GM11168 (cell line): ENCODE measurements around the gene CNTNAP2.
"Not testable (repeated sequence)": the region's sequence is repeated elsewhere in the genome, so short reads cannot be mapped to it uniquely, and the experiment has no call there.

Experiments used
- in situ Hi-C: fragments of 300-500 bp; cut with MboI; formaldehyde crosslinking; loops from one replicate; pipeline ENCODE4 v1.12.0; 2022; ENCODE audit warnings: low sequenced_read_pairs; ENCODE audit not compliant: unreplicated experiment

CNTNAP2 gene

DNA sequence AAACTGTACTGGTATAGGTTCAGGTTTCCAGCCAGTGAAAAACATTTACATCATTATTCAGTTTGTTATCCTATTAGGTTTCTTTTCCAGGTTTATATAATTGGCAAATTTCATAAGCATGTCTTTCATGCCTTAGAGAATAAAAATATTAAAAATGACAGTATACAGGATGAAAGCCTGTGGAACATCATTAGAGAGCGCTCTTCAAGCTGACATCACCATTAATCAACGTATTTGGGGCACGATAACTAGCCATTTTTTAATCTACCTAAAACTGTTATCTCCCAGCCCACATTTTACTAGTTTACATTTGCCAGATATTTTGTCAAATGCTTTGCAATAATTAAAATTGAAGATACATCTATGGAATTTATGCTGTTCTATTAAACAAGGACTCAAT, 714.1 kb downstream of the CNTNAP2 start:
- in situ Hi-C loops: no loop called here

DNA sequence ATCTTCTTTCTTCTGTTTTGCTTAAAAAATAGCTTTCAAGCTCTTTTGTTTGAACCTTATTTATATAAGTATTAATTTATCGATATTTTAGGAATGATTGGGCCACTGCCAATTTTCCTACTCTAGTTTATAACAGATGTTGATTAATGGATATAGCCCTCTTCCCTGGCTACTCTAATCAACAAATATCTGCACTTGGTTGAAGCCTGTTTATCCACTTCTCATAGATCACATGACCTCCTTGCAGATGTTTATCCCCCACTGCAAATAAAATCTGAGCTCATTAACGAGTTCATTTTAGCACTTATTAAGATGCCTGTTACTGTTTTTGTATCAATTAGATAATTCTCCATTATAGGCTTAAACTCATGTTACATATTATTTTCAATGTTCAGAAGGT, 715.3 kb downstream of the CNTNAP2 start:
- in situ Hi-C loops: no loop called here

DNA sequence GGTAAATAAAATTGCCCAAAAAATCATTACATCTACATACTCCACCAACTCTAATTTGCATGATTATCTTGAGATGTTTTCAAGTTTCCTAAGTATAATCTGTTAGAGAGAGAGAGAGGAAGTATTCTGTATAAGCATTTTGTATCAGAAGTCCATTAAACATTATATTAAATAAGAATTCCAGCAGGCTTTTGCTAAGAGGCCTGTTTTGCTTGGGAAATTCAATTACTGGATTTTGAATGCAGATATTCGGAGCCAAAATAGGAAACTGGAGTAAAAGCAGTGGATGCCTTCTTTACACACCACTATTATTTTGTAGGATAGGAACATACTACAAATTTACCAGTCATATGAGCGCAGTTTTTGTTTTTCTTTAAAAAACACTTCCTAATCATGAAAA, 727.8 kb downstream of the CNTNAP2 start:
- in situ Hi-C loops: no loop called here

DNA sequence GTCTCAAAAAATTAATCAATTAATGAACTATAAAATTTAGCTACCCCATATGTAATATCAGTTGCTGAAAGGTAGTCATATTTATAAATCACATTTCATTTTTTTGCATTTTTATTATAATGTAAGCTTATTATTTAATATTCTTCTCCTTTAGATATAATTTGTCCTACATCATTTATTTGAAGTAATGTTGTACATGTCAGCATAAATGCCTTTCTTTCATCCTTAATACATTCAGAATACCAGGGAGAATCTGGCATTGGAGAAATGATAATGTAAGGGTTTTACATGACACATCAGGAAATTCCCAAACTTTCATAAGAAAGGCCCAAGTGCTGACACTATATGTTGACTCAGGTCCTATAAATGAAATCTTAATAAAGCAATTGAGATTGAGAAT, 742.1 kb downstream of the CNTNAP2 start:
- in situ Hi-C loops: no loop called here

DNA sequence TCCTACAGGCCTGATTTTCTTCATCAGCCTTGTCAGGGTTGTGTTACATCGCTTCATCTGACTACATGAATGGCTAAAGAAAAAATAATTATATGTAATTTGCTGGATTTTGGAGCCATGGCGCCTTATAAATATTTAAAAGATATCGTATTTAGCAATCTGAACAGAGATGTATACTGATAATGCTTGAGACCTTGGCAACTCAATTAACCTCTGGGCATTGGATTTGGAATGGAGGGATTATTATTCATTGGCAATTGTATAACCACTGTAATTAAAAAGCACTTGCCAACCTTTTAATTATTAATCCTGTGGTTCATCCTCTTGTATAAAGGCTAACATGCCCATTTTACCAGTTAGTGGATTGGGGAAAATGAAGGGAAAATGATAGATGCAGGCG, 745.1 kb downstream of the CNTNAP2 start:
- in situ Hi-C loops: no loop called here

DNA sequence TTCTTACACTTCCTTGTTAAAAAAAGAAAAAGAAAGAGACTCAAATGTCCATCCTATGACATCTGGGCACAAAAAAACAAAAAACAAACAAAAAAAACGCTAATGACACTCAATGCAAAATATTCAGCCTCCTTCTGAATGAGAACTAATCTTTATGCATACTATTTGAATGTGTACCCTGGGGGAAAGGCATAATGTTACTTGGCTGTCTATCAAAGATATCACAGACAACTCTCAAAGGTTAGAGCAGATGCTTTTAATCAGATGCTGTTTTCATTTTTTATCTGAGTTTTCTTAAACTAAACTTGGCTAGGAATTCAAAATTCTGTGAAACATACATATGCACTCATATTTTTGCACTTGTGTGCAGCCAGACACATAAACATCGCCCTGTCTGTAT, 745.8 kb downstream of the CNTNAP2 start:
- in situ Hi-C loops: no loop called here

DNA sequence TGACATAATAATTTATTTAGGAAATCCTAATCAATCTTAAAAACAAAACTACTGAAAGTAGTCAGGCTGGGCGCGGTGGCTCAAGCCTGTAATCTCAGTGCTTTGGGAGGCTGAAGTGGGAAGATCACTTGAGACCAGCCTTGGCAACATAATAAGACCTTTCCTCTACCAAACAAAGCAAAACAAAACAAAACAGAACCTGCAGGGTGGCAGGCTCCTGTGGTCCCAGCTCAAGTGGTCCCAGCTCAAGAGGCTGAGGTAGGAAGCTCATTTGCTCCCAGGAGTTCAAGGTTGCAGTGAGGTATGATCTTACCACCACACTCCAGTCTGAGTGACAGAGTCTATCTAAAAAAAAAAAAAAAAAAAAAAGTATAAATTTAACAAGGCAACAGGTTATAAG, 748.0 kb downstream of the CNTNAP2 start:
- in situ Hi-C loops: no loop called here

DNA sequence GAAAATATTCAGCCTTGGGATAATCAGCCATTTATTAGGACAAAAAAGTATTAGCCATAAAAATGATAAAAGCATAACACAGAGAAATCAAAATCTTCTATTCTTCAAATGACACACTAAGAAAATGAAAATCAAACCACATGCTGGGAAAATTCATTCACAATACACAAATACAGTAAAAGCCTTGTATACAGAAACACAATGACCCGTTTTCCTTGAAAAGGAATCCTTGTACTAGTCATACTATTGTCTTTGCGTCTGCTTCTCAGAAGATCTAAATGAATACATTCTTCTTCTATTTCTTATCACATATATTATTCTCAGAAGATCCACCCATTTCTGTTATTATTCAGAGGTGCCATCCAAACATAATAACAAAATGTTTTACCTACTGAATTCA, 749.1 kb downstream of the CNTNAP2 start:
- in situ Hi-C loops: no loop called here

- in situ Hi-C loops: no loop called here
Measured at GRCh38 chr7:146874722-146875121, 758.1 kb downstream of the CNTNAP2 start.

DNA sequence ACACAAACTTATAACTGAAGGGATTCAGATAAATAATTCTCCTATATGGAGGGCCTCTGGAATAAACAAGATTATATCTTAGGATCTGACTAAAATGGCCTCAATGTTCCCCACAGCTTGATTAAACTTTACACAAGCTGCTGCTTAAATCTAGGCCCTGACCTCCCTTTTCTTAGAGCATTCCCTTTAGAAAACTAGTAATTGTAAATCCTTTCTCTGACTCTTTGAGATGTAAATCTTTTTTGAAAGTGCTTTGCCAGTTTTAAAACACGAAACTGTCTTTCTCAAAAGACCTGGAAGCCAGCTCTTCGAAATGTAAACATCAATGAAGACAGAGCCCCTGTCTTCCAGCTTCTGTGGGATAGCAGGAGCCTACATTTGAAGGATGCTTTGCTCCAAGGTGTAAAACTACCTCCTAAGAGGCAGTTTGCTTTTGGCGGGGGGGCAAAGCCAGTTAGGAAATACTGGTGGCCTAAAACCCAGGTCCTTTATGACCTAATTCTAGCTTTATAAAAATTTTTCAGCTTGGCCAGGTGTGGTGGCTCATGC, 758.7 kb downstream of the CNTNAP2 start:
- in situ Hi-C loops: no loop called here

DNA sequence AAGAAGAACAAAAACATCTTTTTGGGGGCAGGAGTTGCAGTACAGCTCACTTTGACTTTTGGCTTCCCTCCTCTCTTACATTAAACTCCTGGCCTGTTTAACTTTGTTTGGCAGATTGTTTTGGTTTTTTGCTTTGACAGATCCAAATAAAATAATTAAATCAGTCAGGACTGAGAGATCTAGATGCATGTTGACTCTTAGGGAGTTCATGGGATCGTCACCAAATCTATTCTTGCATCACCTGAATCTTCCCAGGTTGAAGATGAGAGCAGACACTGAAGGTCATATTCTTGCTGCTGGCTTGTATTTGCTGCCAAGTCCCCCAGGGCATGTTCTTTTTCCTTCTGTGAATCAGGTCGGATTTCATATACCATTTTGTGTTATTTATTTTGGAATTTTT, 759.4 kb downstream of the CNTNAP2 start:
- in situ Hi-C loops: no loop called here

GRCh38 chr7:146876411-146876810, 759.8 kb downstream of the CNTNAP2 start:
- in situ Hi-C loops: no loop called here

GRCh38 chr7:146878901-146879300, 762.3 kb downstream of the CNTNAP2 start:
- in situ Hi-C loops: no loop called here

- in situ Hi-C loops: no loop called here
Measured at GRCh38 chr7:146885231-146885630, 768.6 kb downstream of the CNTNAP2 start.

DNA sequence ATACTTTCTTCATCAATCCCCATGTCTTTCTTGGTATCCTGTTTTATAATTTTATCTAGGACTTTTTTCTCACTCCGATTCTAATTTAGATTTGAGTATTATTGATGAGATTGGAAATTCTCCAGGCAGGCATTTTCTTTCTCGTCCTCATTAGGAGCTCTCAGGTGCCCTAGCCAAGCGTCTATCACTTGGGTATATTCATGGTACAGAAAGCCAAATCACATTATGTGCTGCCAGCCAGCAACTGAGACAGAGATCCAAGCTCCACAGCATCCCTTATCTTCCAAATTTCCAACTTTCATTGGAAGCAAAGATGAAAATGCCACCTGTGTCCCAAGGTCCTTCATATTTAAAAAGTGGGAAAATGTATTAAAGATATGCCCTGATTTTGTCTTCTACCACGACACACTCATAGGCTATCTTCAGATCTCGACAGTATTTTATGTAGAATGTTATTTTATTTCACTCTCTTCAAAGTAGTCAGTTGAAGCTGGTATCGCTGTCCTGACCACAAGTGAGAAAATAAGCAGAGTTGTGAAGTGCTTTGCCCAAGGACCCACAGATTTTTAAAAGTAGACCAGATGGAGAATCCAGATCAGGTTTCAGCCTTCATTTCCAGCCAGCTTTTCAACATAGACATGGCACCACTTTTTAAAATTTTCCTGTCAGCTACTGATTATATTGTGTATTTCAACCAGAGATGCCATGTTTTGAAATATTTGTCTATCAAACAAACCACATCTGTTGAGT, 773.4 kb downstream of the CNTNAP2 start:
- in situ Hi-C loops: no loop called here

DNA sequence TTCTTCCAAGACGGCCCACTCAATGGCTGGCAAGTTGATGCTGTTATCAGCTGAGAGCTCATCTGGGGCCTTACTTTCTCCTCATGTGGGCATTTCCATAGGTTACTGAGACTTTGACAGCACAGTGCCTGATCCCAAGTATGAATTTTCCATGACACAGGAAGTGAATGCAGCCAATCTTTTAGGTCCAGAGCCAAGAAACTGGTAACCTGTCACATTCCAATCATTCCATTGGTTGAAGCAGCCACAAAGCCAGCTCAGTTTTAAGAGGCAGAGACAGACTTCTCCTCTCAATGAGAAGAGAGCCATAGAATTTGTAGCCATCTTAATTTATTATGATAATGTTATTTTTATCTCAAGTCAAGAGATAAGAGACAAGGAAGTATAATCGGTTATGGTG, 775.5 kb downstream of the CNTNAP2 start:
- in situ Hi-C loops: no loop called here

DNA sequence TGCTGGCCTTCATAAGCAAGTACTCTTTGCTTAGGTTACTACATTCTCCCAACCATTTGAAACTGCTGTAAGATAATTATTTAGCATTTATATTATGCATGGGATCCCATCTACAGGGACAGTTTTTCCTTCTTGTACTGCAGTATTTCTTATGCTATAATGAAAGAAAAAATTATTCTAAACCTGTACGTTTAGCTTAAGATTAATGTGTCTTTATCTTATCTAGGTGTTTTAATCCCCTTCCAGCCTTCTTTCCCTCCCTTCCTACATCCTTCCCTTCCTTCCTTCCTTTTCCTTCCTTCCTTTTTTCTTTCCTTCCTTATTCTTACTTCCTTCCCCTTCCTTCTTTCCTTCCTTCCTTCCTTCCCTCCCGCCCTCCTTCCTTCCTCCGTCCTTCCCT, 778.3 kb downstream of the CNTNAP2 start:
- in situ Hi-C loops: no loop called here

GRCh38 chr7:146902266-146902665, 785.7 kb downstream of the CNTNAP2 start:
- in situ Hi-C loops: no loop called here

DNA sequence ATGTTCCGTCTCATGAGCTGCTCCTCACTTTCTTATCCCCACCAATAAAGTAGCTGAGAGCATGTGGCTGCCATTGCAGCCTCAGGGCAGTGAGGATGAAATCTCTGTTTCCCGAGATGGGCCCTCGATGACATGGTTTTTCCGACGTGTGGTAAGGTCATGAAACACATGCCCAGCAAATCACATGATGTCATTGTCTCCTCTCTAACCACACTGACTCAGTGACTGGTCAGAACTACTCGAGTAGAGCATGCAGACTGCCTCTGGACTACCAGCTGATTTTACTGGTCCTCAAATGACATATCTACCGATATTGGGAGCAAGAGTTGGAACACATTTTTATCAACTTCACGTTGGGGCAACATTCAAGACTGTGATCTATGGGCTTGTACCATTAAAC, 786.1 kb downstream of the CNTNAP2 start:
- in situ Hi-C loops: no loop called here

DNA sequence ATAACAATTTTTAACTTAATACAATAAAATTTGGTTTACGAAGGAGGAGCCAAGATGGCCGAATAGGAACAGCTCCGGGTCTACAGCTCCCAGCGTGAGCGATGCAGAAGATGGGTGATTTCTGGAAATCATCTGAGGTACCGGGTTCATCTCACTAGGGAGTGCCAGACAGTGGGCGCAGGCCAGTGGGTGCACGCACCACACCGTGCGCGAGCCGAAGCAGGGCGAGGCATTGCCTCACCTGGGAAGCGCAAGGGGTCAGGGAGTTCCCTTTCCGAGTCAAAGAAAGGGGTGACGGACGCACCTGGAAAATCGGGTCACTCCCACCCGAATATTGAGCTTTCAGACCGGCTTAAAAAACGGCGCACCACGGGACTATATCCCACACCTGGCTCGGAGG, 789.1 kb downstream of the CNTNAP2 start:
- in situ Hi-C loops: not testable (repeated sequence)

- in situ Hi-C loops: no loop called here
Measured at GRCh38 chr7:146922782-146923181, 806.2 kb downstream of the CNTNAP2 start.

DNA sequence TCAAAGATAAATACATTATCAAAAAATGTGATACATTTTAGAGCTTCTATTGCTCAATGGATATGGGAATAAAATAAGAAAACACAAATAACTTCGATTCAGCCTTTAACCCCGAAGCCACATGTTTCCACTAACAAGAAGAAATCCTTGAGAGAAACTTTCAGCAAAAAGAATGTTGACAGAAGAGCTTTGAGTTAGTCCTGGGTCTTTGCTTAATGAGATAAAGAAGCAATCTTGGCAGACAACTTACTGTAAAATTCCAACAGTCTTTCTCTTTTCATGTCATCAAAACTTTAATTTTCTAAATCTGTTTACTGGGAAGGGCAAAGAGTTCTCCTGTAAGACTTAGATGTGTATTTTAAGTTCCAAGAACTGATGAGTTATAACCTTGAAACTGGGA, 810.2 kb downstream of the CNTNAP2 start:
- in situ Hi-C loops: no loop called here
